Naive thymus-derived CD8-positive, alpha-beta T cell (primary cell): ENCODE data around the gene TAF1C. TPM values are rescaled to one million over a fixed set of nuclear protein-coding genes. Genes with fewer than 3 reads are reported as not detected.

Experiments
- ATAC-seq, 2 donors: fragments of 150-1000 bp; cut with Tn5 transposase in 1 of 2; sonication (Bioruptor Pico), chemical (Tn5 transposase) in 1 of 2; 1 replicate in 1 of 2; 2 replicates in 1 of 2; pipeline ENCODE4 v1.10.0; 2021; ENCODE audit warnings: mild to moderate bottlenecking in 2 of 2, moderate library complexity in 2 of 2
- POLR2A ChIA-PET: fragments of 350-600 bp; sonication (Branson Sonifier 250); formaldehyde crosslinking; loops from one replicate; lab custom pipeline; 2021; ENCODE audit warnings: antibody characterized with exemption; lab: Charles Lee
- DNase-seq, 10 donors: peaks; one replicate each; pipeline versions ENCODE4 v3.0.0 to v3.0.0-alpha.2; 2020 to 2022
- H3K27ac Mint-ChIP-seq, 10 donors: one replicate each; pipeline ENCODE4 v1.8.0; 2020 to 2022; ENCODE audit warnings: mild to moderate bottlenecking in 10 of 10, mixed read lengths in 10 of 10, moderate library complexity in 4 of 10, inconsistent platforms in 1 of 10
- H3K27me3 Mint-ChIP-seq, 5 donors: one replicate each; pipeline ENCODE4 v1.8.0; 2021 to 2022; ENCODE audit warnings: mixed read lengths in 5 of 5
- H3K36me3 Mint-ChIP-seq, 3 donors: one replicate each; pipeline ENCODE4 v1.8.0; 2020 to 2022; ENCODE audit warnings: mixed read lengths in 3 of 3, mild to moderate bottlenecking in 2 of 3, inconsistent platforms in 1 of 3
- H3K4me1 Mint-ChIP-seq, 4 donors: one replicate each; pipeline ENCODE4 v1.8.0; 2021 to 2022; ENCODE audit warnings: mixed read lengths in 4 of 4
- H3K4me3 Mint-ChIP-seq, 10 donors: one replicate each; pipeline ENCODE4 v1.8.0; 2020 to 2022; ENCODE audit warnings: mild to moderate bottlenecking in 10 of 10, mixed read lengths in 10 of 10, moderate library complexity in 6 of 10, inconsistent platforms in 1 of 10
- H3K9me3 Mint-ChIP-seq, 9 donors: one replicate each; pipeline ENCODE4 v1.8.0; 2020 to 2022; ENCODE audit warnings: mixed read lengths in 9 of 9, mild to moderate bottlenecking in 3 of 9, inconsistent platforms in 1 of 9, moderate library complexity in 1 of 9
- polyA plus RNA-seq, 3 donors: library from polyadenylated mRNA; unstranded; fragments of 300-500 nt; fragmentation: Illumina TruSeq; gene quantifications; one replicate each; pipeline ENCODE4 v1.2.3, GENCODE V29; 2021
- total RNA-seq, 8 experiments: library from RNA in 2 of 8; stranded (reverse) in 2 of 8; gene quantifications; one replicate each; pipeline ENCODE4 v1.2.3 and lab custom pipeline; 2021 to 2026

TAF1C gene
- total and polyA plus RNA-seq, 5 experiments from 2014 or later = 4.2 to 110 (median 8.3) TPM

DNA sequence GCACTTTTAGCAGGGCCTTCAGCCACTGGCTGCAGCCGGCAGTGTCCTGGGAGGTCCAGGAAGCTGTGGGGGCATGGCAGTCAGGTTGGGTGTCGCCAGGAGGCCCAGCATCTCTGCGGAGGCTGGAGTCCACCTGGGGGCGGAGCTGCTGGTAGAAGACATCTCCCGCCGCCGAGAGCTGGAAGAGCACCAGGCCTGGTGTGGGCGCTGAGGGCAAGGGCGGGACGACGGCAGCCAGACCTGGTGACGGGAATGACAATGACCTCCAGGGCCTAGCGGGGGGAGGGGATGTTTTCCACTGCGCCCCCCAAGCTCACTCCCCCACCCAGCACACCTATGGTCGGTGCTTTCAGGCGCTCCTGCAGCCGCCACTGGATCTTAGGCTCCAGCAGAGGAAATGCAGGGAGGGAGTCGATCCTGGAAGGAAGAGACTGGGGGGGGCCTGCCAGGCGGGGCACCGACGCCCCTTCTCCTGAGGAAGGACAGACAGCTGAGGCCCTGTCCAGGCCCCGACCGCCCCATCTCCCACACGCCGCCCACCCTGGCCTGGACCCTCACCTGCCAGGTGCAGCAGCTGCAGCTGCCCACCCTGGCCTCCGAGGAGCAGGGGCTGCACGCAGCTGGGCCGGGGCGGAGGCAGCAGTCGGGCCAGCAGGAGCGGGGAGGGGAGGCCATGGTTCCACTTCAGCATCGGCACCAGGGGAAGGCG is 7.1 kb downstream of the TAF1C start:
- no peak overlapping the region for H3K4me3 Mint-ChIP-seq
- H3K27me3 Mint-ChIP-seq = no peaks in the 10 kb centered on the region
- no peak overlapping the region for H3K27ac Mint-ChIP-seq
- POLR2A ChIA-PET = no interaction called here
- DNase-seq (no peak), ATAC-seq (no peak)
- H3K36me3 Mint-ChIP-seq = peaks cover 0 to 38% (median 8%) of the 10 kb centered on the region in 3 donors
- peaks cover 12 to 25% (median 14%) of the 10 kb centered on the region in 4 donors for H3K4me1 Mint-ChIP-seq
- H3K9me3 Mint-ChIP-seq = no peaks in the 10 kb centered on the region

DNA sequence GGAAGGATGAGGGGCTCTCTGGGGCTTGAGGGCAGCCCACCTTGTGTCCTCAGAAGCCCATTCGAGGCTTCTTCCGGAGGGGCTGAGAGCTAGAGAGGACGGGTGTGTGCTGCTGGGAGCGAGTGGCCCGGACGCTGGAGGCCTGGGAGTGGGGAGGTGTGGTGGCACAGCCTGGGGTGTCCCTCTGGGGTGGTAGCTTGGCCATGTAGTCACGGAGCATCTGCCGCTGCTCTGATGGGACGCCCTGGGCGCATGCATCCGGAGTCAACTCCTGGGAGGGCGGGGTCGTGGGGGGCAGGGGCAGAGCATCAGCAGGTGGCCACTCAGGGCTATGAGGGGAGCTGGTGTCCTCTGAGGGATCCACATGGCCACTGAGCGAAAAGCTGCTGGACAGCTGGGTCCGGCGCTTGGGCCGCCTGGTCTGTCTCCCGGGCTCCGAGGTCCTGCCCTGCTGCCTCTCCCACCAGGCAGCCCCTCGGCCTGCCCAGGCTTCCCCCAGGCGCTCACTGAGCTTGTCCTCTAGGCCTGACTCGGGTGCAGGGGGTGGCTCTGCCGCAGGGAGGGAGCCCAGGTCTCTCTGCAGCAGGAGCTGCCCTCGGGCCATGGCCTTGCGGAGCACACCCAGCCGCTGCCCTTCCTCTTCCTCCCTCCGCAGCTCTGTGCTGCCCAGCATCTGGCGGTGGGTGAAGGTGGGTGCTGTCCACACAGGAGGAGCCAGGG is 7.8 kb downstream of the TAF1C start:
- Mint-ChIP-seq H3K36me3 (peaks cover 0 to 32% (median 4%) of the 10 kb centered on the region in 3 donors), H3K27me3 (no peaks in the 10 kb centered on the region), H3K9me3 (no peaks in the 10 kb centered on the region), H3K27ac (no peak overlapping the region), H3K4me1 (peaks cover 5 to 18% (median 8%) of the 10 kb centered on the region in 4 donors), H3K4me3 (no peak overlapping the region)
- no peak for ATAC-seq
- POLR2A ChIA-PET = no interaction called here
- DNase-seq = no peak

DNA sequence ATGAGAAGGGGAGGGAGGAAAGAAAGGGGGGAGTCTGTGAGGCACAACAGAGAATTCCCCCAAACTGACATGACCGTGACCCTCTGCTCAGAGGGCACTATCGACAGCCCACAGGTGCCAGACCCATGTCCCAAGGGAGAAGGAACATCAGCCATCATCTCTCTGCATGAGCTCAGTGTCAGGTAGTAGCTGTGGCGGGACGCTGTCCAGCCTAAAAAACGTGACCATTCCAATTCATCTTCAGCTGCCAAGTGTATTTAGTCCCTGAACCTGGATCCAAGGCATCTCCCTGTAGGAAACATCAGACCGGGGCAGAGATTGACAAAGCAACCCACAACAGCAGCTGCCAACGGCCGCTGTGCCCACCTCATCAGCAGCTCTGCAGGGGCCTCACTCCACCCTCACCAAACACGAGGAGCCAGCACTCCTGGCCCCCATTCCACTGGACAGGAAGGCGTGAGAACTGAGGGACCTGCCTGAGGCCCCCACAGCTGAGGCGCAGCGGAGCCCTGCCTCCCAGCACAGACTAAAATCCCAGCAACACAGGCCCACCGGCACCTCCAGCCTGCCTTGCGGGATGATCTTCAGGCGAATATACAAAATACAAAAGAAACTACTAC is 8.6 kb downstream of the TAF1C start:
- H3K27ac Mint-ChIP-seq = peak overlapping the region in 2 of 10 donors; percentile 24 to 70
- peaks cover 5 to 10% (median 7%) of the 10 kb centered on the region in 4 donors for H3K4me1 Mint-ChIP-seq

DNA sequence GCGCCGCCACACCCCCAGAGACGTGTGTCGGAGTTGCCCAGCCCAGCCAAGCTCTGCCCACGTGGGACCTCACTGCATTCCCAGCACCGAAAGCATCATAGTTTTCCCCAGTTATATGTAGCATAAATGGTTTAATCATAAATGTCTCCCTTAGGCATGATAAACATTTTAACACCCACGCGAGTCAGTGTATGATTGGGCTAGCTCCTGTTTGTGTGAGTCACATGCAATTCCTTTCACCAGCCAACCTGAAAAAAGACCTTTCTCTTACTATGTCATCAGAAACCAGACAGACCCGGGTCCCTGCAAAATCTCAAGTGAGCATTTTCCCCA is 9.2 kb downstream of the TAF1C start:
- Mint-ChIP-seq H3K4me1 (peaks cover 5 to 8% (median 7%) of the 10 kb centered on the region in 4 donors), H3K27ac (peak overlapping the region in 3 of 10 donors; percentile 14 to 70 (median 24)), H3K4me3 (no peak overlapping the region), H3K9me3 (no peaks in the 10 kb centered on the region), H3K36me3 (peaks cover 0 to 27% (median under 1%) of the 10 kb centered on the region in 3 donors), H3K27me3 (peaks cover 0 to 2% (median 0%) of the 10 kb centered on the region in 5 donors)
- POLR2A ChIA-PET = interaction anchor here (1.2 kb wide), 1 partner anchor 9 kb away, joined by 4 read pairs; the partner anchor contains the start of gene TAF1C
- ATAC-seq (no peak), DNase-seq (no peak)

More for the DNA sequence above, 8.6 kb downstream of the TAF1C start:
- Mint-ChIP-seq H3K27me3 (no peaks in the 10 kb centered on the region), H3K4me3 (no peak overlapping the region), H3K9me3 (no peaks in the 10 kb centered on the region), H3K36me3 (peaks cover 0 to 30% (median 4%) of the 10 kb centered on the region in 3 donors)
- POLR2A ChIA-PET = interaction anchor here (1.2 kb wide), 1 partner anchor 9 kb away, joined by 4 read pairs; the partner anchor contains the start of gene TAF1C
- ATAC-seq (no peak), DNase-seq (no peak)

DNA sequence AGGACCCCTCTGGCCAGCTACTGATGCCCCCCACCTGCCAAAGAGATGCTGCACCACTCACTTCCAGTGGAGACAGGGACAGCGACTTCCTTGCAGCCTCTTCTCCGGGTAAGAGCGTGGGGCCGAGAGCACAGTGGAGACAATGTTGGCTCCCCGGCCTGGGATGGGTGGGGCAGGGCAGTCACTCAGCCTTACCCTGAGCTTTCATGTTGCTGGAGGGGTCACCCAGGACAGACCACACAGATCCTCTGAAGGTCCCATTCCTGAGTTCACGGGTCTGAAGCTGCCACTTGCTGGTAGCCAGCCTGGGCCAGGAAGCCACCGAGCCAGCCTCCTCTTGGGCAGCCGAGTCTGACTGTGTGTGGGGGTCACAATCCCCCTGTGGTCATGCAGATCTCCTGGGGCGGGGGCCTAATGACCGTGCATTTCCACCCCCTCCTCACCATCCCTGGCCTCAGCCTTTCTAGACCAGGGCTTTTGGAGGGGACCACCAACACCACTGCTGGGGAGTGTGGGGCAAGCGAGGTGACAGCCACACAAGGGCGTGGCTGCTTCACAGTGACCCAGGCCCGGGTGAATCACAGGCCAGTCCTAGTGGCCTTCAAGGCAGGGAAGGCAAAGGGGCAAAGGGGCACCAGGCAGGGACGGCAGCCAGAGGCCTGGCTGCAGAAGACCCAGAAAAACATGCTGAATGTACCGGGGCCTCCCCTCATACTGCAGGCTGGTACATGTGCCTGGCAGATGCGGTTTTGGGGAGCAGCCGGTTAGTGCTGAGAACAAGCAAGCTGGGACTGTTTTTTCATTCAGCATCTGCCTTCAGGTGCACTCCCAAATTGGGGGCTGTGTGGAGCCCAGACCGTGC is 10.4 kb downstream of the TAF1C start:
- ATAC-seq = no peak
- no peak for DNase-seq
- Mint-ChIP-seq H3K9me3 (no peaks in the 10 kb centered on the region), H3K4me1 (peaks cover 5 to 8% (median 7%) of the 10 kb centered on the region in 4 donors), H3K27ac (peak overlapping the region in 1 of 10 donors; percentile 77), H3K4me3 (no peak overlapping the region), H3K36me3 (peaks cover 0 to 21% (median 0%) of the 10 kb centered on the region in 3 donors), H3K27me3 (peaks cover 0 to 5% (median 0%) of the 10 kb centered on the region in 5 donors)
- POLR2A ChIA-PET = no interaction called here

DNA sequence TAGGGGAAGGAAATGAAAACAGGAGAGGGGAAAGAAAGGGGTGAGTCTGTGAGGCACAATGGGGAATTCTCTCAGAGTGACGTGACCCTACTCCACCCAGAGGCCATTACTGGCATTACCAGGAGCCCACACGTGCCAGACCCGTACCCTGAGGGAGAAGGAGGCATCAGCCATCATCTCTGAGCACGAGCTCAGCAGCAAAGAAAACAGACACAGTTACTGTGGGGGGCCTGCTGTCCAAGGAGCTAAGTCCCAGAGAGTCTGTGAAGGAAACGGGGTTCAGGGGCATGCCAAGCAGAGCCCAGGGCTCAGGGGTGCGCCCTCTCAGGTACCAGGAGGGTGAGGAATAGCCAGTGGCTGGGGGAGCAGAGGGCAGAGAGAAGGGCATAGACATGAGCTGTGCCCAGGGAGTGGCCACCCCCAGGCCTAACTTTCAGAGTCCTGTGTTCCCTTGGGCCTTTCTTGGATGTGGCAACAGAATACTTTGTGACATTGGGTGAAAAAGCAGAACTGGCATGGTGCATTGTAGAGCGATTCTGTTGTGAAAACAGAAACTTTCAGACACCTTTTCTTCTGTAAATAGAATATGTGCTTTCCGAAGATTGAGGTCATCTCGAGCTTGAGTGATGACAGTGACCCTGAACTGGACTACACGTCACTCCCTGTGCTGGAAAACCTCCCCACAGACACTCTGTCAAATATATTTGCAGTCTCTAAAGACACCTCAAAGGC is 11.3 kb downstream of the TAF1C start:
- DNase-seq = peak in 9 of 10 donors; percentile 22 to 65 (median 46)
- no peak overlapping the region for H3K4me3 Mint-ChIP-seq
- peaks cover 0 to 13% (median 0%) of the 10 kb centered on the region in 3 donors for H3K36me3 Mint-ChIP-seq
- H3K9me3 Mint-ChIP-seq = no peaks in the 10 kb centered on the region
- POLR2A ChIA-PET = no interaction called here
- peak overlapping the region in 9 of 10 donors; percentile 0 to 74 (median 25) for H3K27ac Mint-ChIP-seq
- peaks cover 0 to 5% (median 0%) of the 10 kb centered on the region in 5 donors for H3K27me3 Mint-ChIP-seq
- H3K4me1 Mint-ChIP-seq = peaks cover 5 to 8% (median 7%) of the 10 kb centered on the region in 4 donors
- ATAC-seq = peak; percentile 92 to 99

DNA sequence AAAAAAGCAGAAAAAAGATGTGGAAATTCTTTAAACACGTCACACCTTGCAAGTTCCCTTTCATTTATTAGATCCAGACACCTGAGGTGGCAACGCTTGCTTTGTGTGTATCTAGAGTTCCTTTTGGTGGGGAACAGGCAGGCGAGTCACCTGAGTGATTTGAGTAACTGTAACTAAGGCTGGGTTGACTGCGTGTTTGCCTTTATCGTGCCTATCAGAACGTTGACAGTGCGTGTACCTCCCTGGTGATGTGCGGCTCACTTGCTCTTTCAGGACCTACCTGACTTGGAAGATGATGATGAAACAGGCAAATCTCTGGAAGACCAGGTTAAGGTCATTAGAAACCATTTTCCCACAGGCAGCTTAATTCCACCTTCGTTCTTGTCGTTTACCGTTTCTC is 12.5 kb downstream of the TAF1C start:
- peak overlapping the region in 1 of 10 donors; percentile 65 for H3K27ac Mint-ChIP-seq
- H3K36me3 Mint-ChIP-seq = peaks cover 0 to 9% (median 0%) of the 10 kb centered on the region in 3 donors
- no peaks in the 10 kb centered on the region for H3K9me3 Mint-ChIP-seq
- no peak overlapping the region for H3K4me3 Mint-ChIP-seq
- DNase-seq (no peak), ATAC-seq (no peak)
- H3K4me1 Mint-ChIP-seq = peaks cover 5 to 8% (median 7%) of the 10 kb centered on the region in 4 donors
- H3K27me3 Mint-ChIP-seq = peaks cover 2 to 9% (median 5%) of the 10 kb centered on the region in 5 donors
- POLR2A ChIA-PET = no interaction called here

DNA sequence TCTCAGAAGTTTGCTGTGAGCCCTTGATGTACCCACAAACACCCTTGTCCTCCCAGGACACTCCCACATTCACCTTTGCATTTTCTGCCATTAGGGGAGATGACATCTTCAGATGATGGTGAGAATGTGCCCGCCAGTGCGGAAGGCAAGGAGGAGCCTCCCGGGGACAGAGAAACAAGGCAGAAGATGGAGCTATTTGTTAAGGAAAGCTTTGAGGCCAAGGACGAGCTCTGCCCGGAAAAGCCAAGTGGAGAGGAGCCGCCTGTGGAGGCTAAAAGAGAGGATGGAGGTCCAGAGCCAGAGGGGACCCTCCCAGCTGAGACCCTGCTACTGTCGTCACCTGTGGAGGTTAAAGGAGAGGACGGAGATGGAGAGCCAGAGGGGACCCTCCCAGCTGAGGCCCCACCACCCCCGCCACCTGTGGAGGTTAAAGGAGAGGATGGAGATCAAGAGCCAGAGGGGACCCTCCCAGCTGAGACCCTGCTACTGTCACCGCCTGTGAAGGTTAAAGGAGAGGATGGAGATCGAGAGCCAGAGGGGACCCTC is 17.0 kb downstream of the TAF1C start:
- H3K4me1 Mint-ChIP-seq = peaks cover 0 to under 1% (median 0%) of the 10 kb centered on the region in 4 donors
- no peaks in the 10 kb centered on the region for H3K36me3 Mint-ChIP-seq
- H3K27ac Mint-ChIP-seq = peak overlapping the region in 1 of 10 donors; percentile 41
- no peak overlapping the region for H3K4me3 Mint-ChIP-seq
- no peak for ATAC-seq
- peaks cover 4 to 19% (median 13%) of the 10 kb centered on the region in 5 donors for H3K27me3 Mint-ChIP-seq
- DNase-seq = no peak
- POLR2A ChIA-PET = no interaction called here
- no peaks in the 10 kb centered on the region for H3K9me3 Mint-ChIP-seq

DNA sequence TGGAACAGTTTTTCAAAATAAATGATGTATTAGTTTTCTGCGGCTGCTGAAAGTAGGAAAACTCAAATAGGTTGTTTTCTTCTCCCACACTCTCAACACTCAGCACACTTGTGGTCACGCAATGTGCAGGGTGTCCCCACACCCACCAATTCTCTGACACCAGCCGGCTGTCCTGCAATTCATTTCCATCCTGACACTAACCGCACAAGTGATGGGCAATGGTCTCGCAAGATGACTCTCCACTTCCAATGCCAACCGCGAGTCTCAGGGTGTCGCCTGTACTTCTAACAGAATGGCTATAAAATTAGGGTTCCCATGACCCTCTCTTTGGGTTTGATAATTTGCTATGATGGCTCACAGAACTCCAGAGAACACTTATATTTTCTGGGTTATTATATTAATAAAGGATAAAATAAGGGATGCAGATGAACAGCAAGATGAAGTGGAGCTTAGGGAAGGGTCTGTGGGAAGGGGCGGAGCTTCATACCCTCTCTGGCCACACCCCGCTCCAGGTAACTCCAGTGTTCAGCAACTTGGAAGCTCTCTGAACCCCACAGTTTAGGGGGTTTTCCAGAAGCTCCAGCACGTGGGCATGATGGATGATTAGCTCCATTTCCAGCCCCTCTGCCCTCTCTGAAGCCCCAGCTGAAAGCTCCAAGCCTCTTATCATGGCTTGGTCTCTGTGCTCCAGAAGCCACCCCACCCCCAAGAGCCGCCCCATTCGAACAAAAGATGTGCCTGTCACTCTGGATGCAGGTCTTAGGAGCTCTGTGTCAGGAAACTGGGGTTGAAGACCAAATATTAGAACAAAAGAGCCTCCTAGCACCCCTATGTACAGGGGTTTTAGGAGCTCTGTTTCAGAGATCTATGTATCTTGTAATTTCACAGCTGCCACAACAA is 19.8 kb downstream of the TAF1C start:
- peaks cover 5 to 25% (median 14%) of the 10 kb centered on the region in 5 donors for H3K27me3 Mint-ChIP-seq
- no peak overlapping the region for H3K4me3 Mint-ChIP-seq
- H3K36me3 Mint-ChIP-seq = no peaks in the 10 kb centered on the region
- ATAC-seq = no peak
- no peak for DNase-seq
- POLR2A ChIA-PET = no interaction called here
- H3K27ac Mint-ChIP-seq = peak overlapping the region in 2 of 10 donors; percentile 32 to 60
- H3K9me3 Mint-ChIP-seq = no peaks in the 10 kb centered on the region
- no peaks in the 10 kb centered on the region for H3K4me1 Mint-ChIP-seq

DNA sequence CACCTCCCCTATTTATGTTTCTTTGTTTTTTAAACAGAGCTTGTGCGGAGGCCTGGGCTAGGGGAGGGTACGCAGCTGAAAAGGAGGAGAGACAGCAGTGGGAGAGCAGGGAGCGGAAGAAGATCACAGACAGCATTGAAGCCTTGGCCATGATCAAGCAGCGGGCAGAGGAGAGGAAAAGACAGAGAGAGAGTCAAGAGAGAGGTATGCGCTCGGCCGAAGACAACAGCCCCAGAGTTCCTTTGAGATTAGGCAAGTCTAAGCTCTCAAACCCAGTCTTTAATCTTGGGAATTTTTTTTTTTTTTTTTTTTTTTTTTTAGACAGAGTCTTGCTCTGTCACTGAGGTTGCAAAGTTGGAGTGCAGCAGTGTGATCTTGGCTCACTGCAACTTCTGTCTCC is 21.1 kb downstream of the TAF1C start:
- Mint-ChIP-seq H3K27ac (peak overlapping the region in 1 of 10 donors; percentile 84), H3K9me3 (no peaks in the 10 kb centered on the region), H3K36me3 (no peaks in the 10 kb centered on the region), H3K27me3 (peaks cover 9 to 28% (median 17%) of the 10 kb centered on the region in 5 donors), H3K4me1 (no peaks in the 10 kb centered on the region), H3K4me3 (no peak overlapping the region)
- DNase-seq (no peak), ATAC-seq (no peak)
- POLR2A ChIA-PET = no interaction called here
